Hepatocyte (in vitro differentiated cells): Measurements from ENCODE around the gene VPS37C. TPM values are rescaled to one million over a fixed set of nuclear protein-coding genes. Genes with fewer than 3 reads are reported as not detected.

ENCODE experiments used
- DNase-seq: peaks from one replicate; pipeline ENCODE4 v3.0.0-alpha.2; 2016; ENCODE audit warnings: low spot score
- H2AFZ ChIP-seq: fragments of 200-600 bp; sonication (generic); 2 replicates; pipeline ENCODE4 v1.6.0; 2016; ENCODE audit warnings: antibody characterized with exemption, mild to moderate bottlenecking
- H3K27ac ChIP-seq: fragments of 200-600 bp; sonication (generic); 2 replicates; pipeline ENCODE4 v1.5.1; 2016; ENCODE audit warnings: mild to moderate bottlenecking
- H3K27me3 ChIP-seq: fragments of 200-600 bp; sonication (generic); 2 replicates; pipeline ENCODE4 v1.6.1; 2016
- H3K36me3 ChIP-seq: fragments of 200-600 bp; sonication (generic); replicated peaks from 2 replicates; pipeline ENCODE4 v1.5.1; 2016; ENCODE audit warnings: low read depth; ENCODE audit not compliant: insufficient read depth
- H3K4me1 ChIP-seq: fragments of 200-600 bp; sonication (generic); 2 replicates; pipeline ENCODE4 v1.5.1; 2016; ENCODE audit warnings: mild to moderate bottlenecking, moderate library complexity; ENCODE audit not compliant: insufficient read depth
- H3K4me2 ChIP-seq: fragments of 200-600 bp; sonication (generic); 2 replicates; pipeline ENCODE4 v1.6.0; 2016
- H3K4me3 ChIP-seq: fragments of 200-600 bp; sonication (generic); 2 replicates; pipeline ENCODE4 v1.5.1; 2016; ENCODE audit warnings: mild to moderate bottlenecking
- H3K79me2 ChIP-seq: fragments of 200-600 bp; sonication (generic); 2 replicates; pipeline ENCODE4 v1.6.0; 2017; ENCODE audit warnings: mild to moderate bottlenecking
- H3K9me2 ChIP-seq: fragments of 200-600 bp; sonication (generic); replicated peaks from 2 replicates; pipeline ENCODE4 v1.6.0; 2017; ENCODE audit warnings: mild to moderate bottlenecking; ENCODE audit not compliant: insufficient read depth
- H3K9me3 ChIP-seq: fragments of 200-600 bp; sonication (generic); 2 replicates; pipeline ENCODE4 v1.5.1; 2016; ENCODE audit warnings: low read depth, mild to moderate bottlenecking
- H4K20me1 ChIP-seq: fragments of 200-600 bp; sonication (generic); 2 replicates; pipeline ENCODE4 v1.6.0; 2016; ENCODE audit warnings: mild to moderate bottlenecking; ENCODE audit not compliant: insufficient read depth, poor library complexity, severe bottlenecking
- EZH2 ChIP-seq: fragments of 200-600 bp; sonication (generic); IDR thresholded peaks from 2 replicates; pipeline ENCODE4 v1.6.1; 2016; ENCODE audit warnings: antibody characterized with exemption, mild to moderate bottlenecking, borderline replicate concordance
- EZH2phosphoT487 ChIP-seq: fragments of 200-600 bp; sonication (generic); IDR thresholded peaks from one replicate; pipeline ENCODE4 v1.6.1; 2018; ENCODE audit warnings: antibody characterized with exemption, mild to moderate bottlenecking, low read depth, moderate library complexity; ENCODE audit not compliant: unreplicated experiment, severe bottlenecking
- WGBS: methylation state at CpG from one replicate; pipeline ENCODE4 v1.1.6; 2016; ENCODE audit warnings: low lambda C conversion rate; ENCODE audit errors: missing lambda C conversion rate; 5-methylcytosine and 5-hydroxymethylcytosine counted together
- polyA plus RNA-seq: library from polyadenylated mRNA; unstranded; fragments of >200 nt; fragmentation: Nextera tagmentation; extraction: Ambion mirVana; gene quantifications from 2 replicates; pipeline ENCODE4 v1.2.1, GENCODE V29; 2016
- total RNA-seq: library from RNA; depleted of rRNA; stranded (reverse); fragments of >200 nt; gene quantifications from 2 replicates; pipeline ENCODE4 v1.2.3, GENCODE V29; 2014
- TF ChIP-seq, protein P1 (sequence below): fragments of 200-600 bp; sonication (generic); IDR thresholded peaks from 2 replicates; pipeline ENCODE4 v1.5.1; 2016; ENCODE audit warnings: antibody characterized with exemption, mild to moderate bottlenecking; ENCODE audit not compliant: poor library complexity

The VPS37C gene
- total and polyA plus RNA-seq, 2 experiments from 2014 or later, result 17.0 to 26.6 TPM

DNA sequence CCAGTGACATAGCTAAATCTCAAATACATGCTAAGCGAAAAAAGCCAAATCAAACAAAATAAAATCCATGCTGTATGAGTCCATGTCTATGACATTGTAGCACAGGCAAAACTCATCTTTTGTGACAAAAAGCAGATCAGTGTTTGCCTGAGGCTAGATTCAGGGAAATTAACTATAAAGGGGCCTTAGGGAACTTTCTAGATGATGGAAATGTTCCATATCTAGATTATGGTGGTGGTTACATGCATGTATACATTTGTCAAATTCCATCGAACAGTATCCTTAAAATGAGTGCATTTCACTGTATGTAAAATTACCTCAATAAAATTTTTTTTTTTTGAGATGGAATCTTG, 44.1 kb downstream of the VPS37C start:
- Histone ChIP-seq H3K36me3 (no peaks in the 10 kb centered on the region), H2AFZ (no peak overlapping the region), H3K4me2 (no peak overlapping the region), H3K27me3 (no peaks in the 10 kb centered on the region), H3K9me2 (no peaks in the 10 kb centered on the region), H3K4me1 (peaks cover 13% of the 10 kb centered on the region), H3K79me2 (no peaks in the 10 kb centered on the region), H3K9me3 (no peaks in the 10 kb centered on the region), H4K20me1 (no peaks in the 10 kb centered on the region), H3K4me3 (no peak overlapping the region), H3K27ac (no peak overlapping the region)
- 82% methylated on average over 2 of the region's 2 CpGs for WGBS
- DNase-seq, result no peak
- no peak for TF ChIP-seq EZH2phosphoT487
- TF ChIP-seq, protein P1, sequence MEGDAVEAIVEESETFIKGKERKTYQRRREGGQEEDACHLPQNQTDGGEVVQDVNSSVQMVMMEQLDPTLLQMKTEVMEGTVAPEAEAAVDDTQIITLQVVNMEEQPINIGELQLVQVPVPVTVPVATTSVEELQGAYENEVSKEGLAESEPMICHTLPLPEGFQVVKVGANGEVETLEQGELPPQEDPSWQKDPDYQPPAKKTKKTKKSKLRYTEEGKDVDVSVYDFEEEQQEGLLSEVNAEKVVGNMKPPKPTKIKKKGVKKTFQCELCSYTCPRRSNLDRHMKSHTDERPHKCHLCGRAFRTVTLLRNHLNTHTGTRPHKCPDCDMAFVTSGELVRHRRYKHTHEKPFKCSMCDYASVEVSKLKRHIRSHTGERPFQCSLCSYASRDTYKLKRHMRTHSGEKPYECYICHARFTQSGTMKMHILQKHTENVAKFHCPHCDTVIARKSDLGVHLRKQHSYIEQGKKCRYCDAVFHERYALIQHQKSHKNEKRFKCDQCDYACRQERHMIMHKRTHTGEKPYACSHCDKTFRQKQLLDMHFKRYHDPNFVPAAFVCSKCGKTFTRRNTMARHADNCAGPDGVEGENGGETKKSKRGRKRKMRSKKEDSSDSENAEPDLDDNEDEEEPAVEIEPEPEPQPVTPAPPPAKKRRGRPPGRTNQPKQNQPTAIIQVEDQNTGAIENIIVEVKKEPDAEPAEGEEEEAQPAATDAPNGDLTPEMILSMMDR, result no peak
- no peak for TF ChIP-seq EZH2

DNA sequence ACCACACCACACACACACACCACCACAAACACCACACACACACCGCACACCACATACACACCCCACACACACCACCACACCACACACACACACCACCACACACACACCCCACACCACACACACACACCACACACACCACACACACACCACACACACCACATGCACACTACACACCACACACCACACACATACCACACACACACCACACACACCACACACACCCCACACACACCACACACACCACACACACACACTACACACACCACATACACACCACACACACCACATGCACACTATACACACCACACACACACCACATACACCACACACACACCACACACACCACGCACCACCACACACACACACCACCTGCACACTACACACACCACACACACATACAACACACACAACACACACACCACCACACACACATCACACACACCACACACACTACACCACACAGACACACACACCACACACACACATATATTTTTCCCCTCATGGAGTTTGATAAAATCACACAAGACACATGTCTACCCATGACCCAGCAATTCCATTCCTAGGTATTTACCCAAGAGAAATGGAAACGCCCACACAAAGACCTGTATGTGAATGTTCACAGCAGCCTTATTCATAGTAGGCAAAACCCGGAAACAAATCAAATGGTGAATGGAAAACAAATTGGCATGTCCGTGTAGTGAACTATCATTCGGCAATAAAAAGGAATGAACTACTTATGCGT, 44.6 kb downstream of the VPS37C start:
- TF ChIP-seq EZH2phosphoT487 (no peak), EZH2 (no peak)
- TF ChIP-seq, protein P1, result no peak
- peaks cover 13% of the 10 kb centered on the region for H3K4me1 ChIP-seq
- H3K9me2 ChIP-seq, result no peaks in the 10 kb centered on the region
- H3K79me2 ChIP-seq, result no peaks in the 10 kb centered on the region
- H3K9me3 ChIP-seq, result no peaks in the 10 kb centered on the region
- H4K20me1 ChIP-seq, result no peaks in the 10 kb centered on the region
- no peak for DNase-seq
- no peaks in the 10 kb centered on the region for H3K36me3 ChIP-seq
- H2AFZ ChIP-seq, result no peak overlapping the region
- no peak overlapping the region for H3K27ac ChIP-seq
- WGBS, result 96% methylated on average over 6 of the region's 7 CpGs
- no peak overlapping the region for H3K4me2 ChIP-seq
- H3K27me3 ChIP-seq, result no peaks in the 10 kb centered on the region
- H3K4me3 ChIP-seq, result no peak overlapping the region

DNA sequence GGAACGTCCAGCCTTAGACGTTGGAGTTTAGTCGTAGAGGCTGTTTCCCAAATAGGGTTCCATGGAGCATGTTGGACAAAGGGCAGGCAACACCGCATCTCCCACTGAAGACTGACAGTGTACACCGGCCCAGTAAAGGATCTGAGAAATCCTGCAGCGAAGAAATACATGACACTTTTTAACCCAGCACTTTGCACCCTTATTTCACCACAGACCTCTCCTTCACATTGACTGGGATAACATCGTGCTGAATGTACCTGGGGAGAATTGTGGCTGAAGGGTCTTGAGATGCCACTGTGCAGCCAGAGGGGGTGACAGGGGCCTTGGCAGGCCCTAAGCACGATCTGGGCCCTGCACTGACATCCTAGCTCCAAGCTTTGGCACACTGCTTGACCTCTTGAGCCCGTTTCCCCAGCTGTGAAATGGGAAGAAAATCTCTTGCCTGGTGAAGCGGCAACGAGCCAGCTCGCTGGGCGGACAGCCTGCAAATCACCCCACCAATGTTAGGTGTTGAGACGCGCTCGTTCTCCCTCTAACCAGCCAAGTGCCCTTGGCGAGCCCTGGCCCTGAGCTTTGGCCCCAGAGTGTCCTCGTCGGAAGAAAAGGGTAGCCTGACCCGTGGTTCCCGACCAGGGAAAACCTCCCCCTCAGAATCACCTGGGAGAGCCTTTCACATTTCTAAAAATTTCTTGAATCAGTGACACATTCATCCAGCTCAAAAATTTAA, 45.6 kb downstream of the VPS37C start:
- Histone ChIP-seq H3K9me3 (no peaks in the 10 kb centered on the region), H3K27me3 (no peaks in the 10 kb centered on the region), H3K9me2 (no peaks in the 10 kb centered on the region), H2AFZ (no peak overlapping the region), H3K4me3 (no peak overlapping the region), H4K20me1 (no peaks in the 10 kb centered on the region), H3K79me2 (no peaks in the 10 kb centered on the region), H3K36me3 (no peaks in the 10 kb centered on the region), H3K4me2 (no peak overlapping the region), H3K4me1 (peaks cover 6% of the 10 kb centered on the region), H3K27ac (no peak overlapping the region)
- 94% methylated on average over 21 of the region's 21 CpGs for WGBS
- TF ChIP-seq EZH2, result no peak
- TF ChIP-seq EZH2phosphoT487, result no peak
- TF ChIP-seq, protein P1, result no peak
- no peak for DNase-seq
